HL-60 (cell line): ENCODE results near the gene EFNA5.

Source experiments
- DNase-seq, 2 experiments: peaks; one replicate each; pipeline ENCODE4 v3.0.0-alpha.2; 2010 to 2020; ENCODE audit warnings: low read depth in 1 of 2, low spot score in 1 of 2
- H3K27ac ChIP-seq: fragments of 250-450 bp; sonication (Bioruptor Pico); replicated peaks from 2 replicates; pipeline ENCODE4 v1.5.1; 2020; ENCODE audit warnings: mild to moderate bottlenecking, moderate library complexity
- H3K27me3 ChIP-seq: fragments of 250-450 bp; sonication (Bioruptor Pico); 2 replicates; pipeline ENCODE4 v1.5.1; 2021; ENCODE audit warnings: mild to moderate bottlenecking, moderate library complexity; ENCODE audit not compliant: insufficient read depth, poor library complexity, severe bottlenecking
- H3K4me3 ChIP-seq: replicated peaks from 2 replicates; pipeline ENCODE4 v1.5.1; 2011; ENCODE audit warnings: mild to moderate bottlenecking, control low read depth, low read length; ENCODE audit not compliant: insufficient read depth
- GABPA ChIP-seq: IDR thresholded peaks from 2 replicates; pipeline ENCODE4 v1.6.1; 2012; ENCODE audit warnings: low read depth
- POLR2AphosphoS5 ChIP-seq: IDR thresholded peaks from 2 replicates; pipeline ENCODE4 v1.6.1; 2012; ENCODE audit warnings: low read depth
- REST ChIP-seq: IDR thresholded peaks from 2 replicates; pipeline ENCODE4 v1.6.1; 2012; ENCODE audit warnings: low read depth; ENCODE audit not compliant: insufficient replicate concordance
- SPI1 ChIP-seq: IDR thresholded peaks from 2 replicates; pipeline ENCODE4 v1.6.1; 2012; ENCODE audit warnings: low read depth, mild to moderate bottlenecking, borderline replicate concordance
- TF ChIP-seq, protein P1 (sequence below): IDR thresholded peaks from one replicate; pipeline ENCODE4 v1.5.1; 2011; ENCODE audit warnings: low read length, control low read depth, inconsistent platforms; ENCODE audit not compliant: insufficient read depth

The EFNA5 gene

GRCh38 chr5:107526270-107526937 lies 144.3 kb downstream of the EFNA5 start:
- DNase-seq: no peak
- no peak overlapping the region for H3K27ac ChIP-seq
- no peaks in the 10 kb centered on the region for H3K27me3 ChIP-seq
- H3K4me3 ChIP-seq: no peak overlapping the region
- TF ChIP-seq POLR2AphosphoS5: no peak
- TF ChIP-seq SPI1: no peak
- no peak for TF ChIP-seq REST
- TF ChIP-seq, protein P1, sequence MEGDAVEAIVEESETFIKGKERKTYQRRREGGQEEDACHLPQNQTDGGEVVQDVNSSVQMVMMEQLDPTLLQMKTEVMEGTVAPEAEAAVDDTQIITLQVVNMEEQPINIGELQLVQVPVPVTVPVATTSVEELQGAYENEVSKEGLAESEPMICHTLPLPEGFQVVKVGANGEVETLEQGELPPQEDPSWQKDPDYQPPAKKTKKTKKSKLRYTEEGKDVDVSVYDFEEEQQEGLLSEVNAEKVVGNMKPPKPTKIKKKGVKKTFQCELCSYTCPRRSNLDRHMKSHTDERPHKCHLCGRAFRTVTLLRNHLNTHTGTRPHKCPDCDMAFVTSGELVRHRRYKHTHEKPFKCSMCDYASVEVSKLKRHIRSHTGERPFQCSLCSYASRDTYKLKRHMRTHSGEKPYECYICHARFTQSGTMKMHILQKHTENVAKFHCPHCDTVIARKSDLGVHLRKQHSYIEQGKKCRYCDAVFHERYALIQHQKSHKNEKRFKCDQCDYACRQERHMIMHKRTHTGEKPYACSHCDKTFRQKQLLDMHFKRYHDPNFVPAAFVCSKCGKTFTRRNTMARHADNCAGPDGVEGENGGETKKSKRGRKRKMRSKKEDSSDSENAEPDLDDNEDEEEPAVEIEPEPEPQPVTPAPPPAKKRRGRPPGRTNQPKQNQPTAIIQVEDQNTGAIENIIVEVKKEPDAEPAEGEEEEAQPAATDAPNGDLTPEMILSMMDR: no peak
- TF ChIP-seq GABPA: no peak

- H3K27ac ChIP-seq: no peak overlapping the region
- TF ChIP-seq POLR2AphosphoS5 (no peak), GABPA (no peak)
- TF ChIP-seq, protein P1: no peak
Observed at GRCh38 chr5:107524111-107524510, 146.6 kb downstream of the EFNA5 start.

DNA sequence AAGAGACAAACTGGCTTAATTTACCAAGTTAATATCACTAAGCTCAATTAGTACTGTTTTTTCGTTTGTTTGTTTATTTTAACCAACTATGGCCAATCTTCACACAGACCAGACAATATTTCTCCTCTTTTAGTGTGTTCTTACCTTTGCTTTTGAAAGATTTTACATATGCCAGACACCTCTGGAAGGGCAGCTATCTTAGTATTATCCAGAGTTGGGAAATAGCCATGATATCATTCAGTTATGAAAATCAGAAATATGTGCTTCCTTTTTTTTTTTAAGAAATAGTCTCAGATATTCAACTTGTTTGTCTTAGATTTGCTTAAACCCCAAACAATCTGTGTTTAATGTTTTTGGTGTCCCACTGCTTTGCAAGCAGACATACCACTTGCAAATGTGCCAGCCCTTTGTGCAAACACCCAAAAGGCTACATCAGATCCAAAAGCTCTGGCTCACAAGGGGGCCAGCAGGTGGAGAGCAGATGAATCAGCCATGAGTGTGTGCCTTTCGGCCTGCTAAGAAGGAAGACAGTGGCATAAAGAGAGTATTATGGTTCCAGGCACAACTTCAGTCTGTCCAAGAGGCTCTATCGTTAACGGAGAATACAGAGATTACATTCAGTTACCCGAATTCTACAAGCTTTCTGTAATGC lies 147.6 kb downstream of the EFNA5 start:
- DNase-seq: no peak
- Histone ChIP-seq H3K4me3 (no peak overlapping the region), H3K27ac (no peak overlapping the region), H3K27me3 (no peaks in the 10 kb centered on the region)
- TF ChIP-seq POLR2AphosphoS5 (no peak), REST (no peak), SPI1 (no peak), GABPA (no peak)
- TF ChIP-seq, protein P1: no peak

More at GRCh38 chr5:107524111-107524510, 146.6 kb downstream of the EFNA5 start:
- Histone ChIP-seq H3K4me3 (no peak overlapping the region), H3K27me3 (no peaks in the 10 kb centered on the region)
- no peak for DNase-seq

DNA sequence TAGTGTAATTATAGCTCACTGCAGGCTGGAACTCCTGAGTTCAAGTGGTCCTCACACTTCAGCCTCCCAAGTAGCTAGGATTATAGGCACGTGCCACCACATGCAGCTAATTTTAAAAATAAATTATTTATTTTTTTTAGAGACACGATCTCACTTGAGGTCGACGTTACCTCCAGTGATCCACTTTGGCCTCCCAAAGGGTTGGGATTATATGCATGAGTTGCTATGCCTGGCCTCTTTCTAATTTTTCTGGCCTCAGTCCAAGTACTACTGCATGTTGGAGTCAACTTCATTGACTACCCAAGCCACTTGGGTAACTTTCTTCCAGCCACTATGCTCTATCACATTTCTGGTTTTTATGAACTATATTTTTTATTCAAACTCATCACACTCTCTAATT lies 148.3 kb downstream of the EFNA5 start:
- H3K4me3 ChIP-seq: no peak overlapping the region
- TF ChIP-seq POLR2AphosphoS5: no peak
- no peaks in the 10 kb centered on the region for H3K27me3 ChIP-seq
- no peak overlapping the region for H3K27ac ChIP-seq
- DNase-seq: no peak
